Measurements from ENCODE around the gene VMAC.

VMAC gene

GRCh38 chr19:5894704-5895349 lies 9.8 kb upstream of the VMAC start:
- no peak for TF ChIP-seq CTCF (IDR thresholded peaks at IDR 0.05; ENCODE audit: low read depth, low read length)
- in situ Hi-C loops (cut with HindIII; ENCODE audit: low sequenced_read_pairs), result no loop called here
- DNase-seq (ENCODE audit: low read depth, low spot score), result no peak
- no peak overlapping the region for H3K4me3 ChIP-seq (ENCODE audit: low read depth, low read length)

- in situ Hi-C loops (cut with HindIII; ENCODE audit: low sequenced_read_pairs), result no loop called here
- H3K4me3 ChIP-seq (ENCODE audit: low read depth, low read length), result no peak overlapping the region
- no peak for DNase-seq (ENCODE audit: low read depth, low spot score)
- no peak for TF ChIP-seq CTCF (IDR thresholded peaks at IDR 0.05; ENCODE audit: low read depth, low read length)
Observed at GRCh38 chr19:5895409-5895808, 9.3 kb upstream of the VMAC start.

- DNase-seq (ENCODE audit: low read depth, low spot score), result no peak
- no peak overlapping the region for H3K4me3 ChIP-seq (ENCODE audit: low read depth, low read length)
- no peak for TF ChIP-seq CTCF (IDR thresholded peaks at IDR 0.05; ENCODE audit: low read depth, low read length)
- in situ Hi-C loops (cut with HindIII; ENCODE audit: low sequenced_read_pairs), result no loop called here
Observed at GRCh38 chr19:5895890-5896289, 8.8 kb upstream of the VMAC start.

- in situ Hi-C loops (cut with HindIII; ENCODE audit: low sequenced_read_pairs), result no loop called here
- no peak for DNase-seq (ENCODE audit: low read depth, low spot score)
- no peak for TF ChIP-seq CTCF (IDR thresholded peaks at IDR 0.05; ENCODE audit: low read depth, low read length)
Observed at GRCh38 chr19:5896365-5897076, 8.2 kb upstream of the VMAC start.

GRCh38 chr19:5897189-5897969 lies 7.3 kb upstream of the VMAC start:
- TF ChIP-seq CTCF (IDR thresholded peaks at IDR 0.05; ENCODE audit: low read depth, low read length), result no peak
- in situ Hi-C loops (cut with HindIII; ENCODE audit: low sequenced_read_pairs), result no loop called here

More at GRCh38 chr19:5896365-5897076, 8.2 kb upstream of the VMAC start:
- H3K4me3 ChIP-seq (ENCODE audit: low read depth, low read length), result no peak overlapping the region

GRCh38 chr19:5899728-5900526 lies 4.7 kb upstream of the VMAC start:
- in situ Hi-C loops (cut with HindIII; ENCODE audit: low sequenced_read_pairs), result no loop called here
- DNase-seq (ENCODE audit: low read depth, low spot score), result no peak
- TF ChIP-seq CTCF (IDR thresholded peaks at IDR 0.05; ENCODE audit: low read depth, low read length), result no peak
- no peak overlapping the region for H3K4me3 ChIP-seq (ENCODE audit: low read depth, low read length)

More at GRCh38 chr19:5897189-5897969, 7.3 kb upstream of the VMAC start:
- no peak overlapping the region for H3K4me3 ChIP-seq (ENCODE audit: low read depth, low read length)
- DNase-seq (ENCODE audit: low read depth, low spot score), result no peak
